ENCODE results near the gene UBQLN4.

The UBQLN4 gene

DNA sequence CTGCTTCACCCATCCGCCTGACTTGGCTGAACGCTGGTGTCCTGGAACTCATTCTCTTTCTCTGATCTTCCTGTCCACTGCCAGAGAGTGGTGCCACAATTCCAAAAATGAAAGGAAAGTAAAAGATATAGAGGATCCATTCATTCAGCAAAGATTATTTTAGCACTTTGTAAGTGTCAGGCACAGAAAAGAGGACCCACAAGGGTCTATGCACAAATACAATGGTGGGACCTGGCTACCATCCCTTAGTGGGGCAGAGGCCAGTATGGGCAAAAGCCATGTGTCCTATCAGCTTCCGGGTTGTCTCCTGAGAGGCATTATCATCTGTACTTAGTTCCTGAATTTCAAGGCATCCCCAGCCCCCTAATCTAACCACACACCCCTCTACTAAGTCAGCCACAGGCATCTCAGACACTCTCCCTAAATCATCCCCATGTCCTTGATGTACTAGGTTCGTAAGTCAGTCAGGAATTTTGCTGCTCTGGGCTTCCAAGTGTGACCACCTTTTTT is 51.9 kb downstream of the UBQLN4 start:
- Histone ChIP-seq H3K4me3 (ENCODE audit: low read length in 2 of 2) (peak overlapping the region; percentile 80 to 83), H3K9ac (ENCODE audit: low read depth in 1 of 2, low read length in 2 of 2) (peak overlapping the region; percentile 70 to 79), H3K4me1 (ENCODE audit: control insufficient read depth in 2 of 2, insufficient read depth in 2 of 2, low read length in 2 of 2) (peaks cover 13 to 42% of the 10 kb centered on the region in 2 donors), H3K27me3 (ENCODE audit: control insufficient read depth in 2 of 2, insufficient read depth in 2 of 2, low read length in 2 of 2) (no peaks in the 10 kb centered on the region), H3K27ac (ENCODE audit: low read depth in 2 of 2, low read length in 2 of 2) (peak overlapping the region; percentile 86 to 91), H3K36me3 (ENCODE audit: control insufficient read depth in 2 of 2, insufficient read depth in 2 of 2, low read length in 2 of 2) (no peaks in the 10 kb centered on the region), H3K9me3 (ENCODE audit: control insufficient read depth in 2 of 2, low read length in 2 of 2) (no peaks in the 10 kb centered on the region)

DNA sequence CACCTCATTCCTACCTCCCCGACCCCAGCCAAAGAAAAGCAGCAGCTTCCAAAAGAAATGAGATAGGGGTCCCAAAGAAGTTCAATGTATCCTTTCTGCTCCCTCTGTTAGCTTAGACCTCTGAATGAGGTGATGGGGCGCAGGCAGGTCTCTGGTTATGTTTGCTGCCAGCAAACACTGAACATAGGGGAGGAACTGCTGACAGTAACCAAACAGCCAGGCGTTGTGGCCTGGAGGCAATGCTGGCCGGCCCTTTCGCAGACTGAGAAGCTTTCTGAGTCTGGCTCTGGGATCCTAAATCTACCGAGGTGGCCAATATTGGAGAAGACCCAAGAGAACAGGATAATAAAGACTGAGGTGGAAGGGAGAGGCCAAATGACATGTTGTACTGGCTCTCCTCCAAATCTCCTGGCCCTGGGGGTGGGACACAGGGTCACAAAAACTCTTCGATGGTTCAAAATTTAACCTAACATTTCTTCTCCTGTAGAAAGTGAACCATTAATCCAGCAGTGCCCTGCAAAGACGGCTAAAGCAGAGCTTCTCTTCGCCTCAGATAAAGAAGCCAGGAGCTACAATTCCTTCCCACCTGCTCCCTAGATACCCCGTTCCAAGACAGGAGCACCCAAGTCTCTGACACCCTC is 52.5 kb downstream of the UBQLN4 start:
- no peaks in the 10 kb centered on the region for H3K27me3 ChIP-seq (ENCODE audit: control insufficient read depth in 2 of 2, insufficient read depth in 2 of 2, low read length in 2 of 2)
- peak overlapping the region; percentile 2 to 70 for H3K9ac ChIP-seq (ENCODE audit: low read depth in 1 of 2, low read length in 2 of 2)
- H3K4me1 ChIP-seq (ENCODE audit: control insufficient read depth in 2 of 2, insufficient read depth in 2 of 2, low read length in 2 of 2), result peaks cover 13 to 42% of the 10 kb centered on the region in 2 donors
- peak overlapping the region; percentile 86 to 91 for H3K27ac ChIP-seq (ENCODE audit: low read depth in 2 of 2, low read length in 2 of 2)
- no peaks in the 10 kb centered on the region for H3K36me3 ChIP-seq (ENCODE audit: control insufficient read depth in 2 of 2, insufficient read depth in 2 of 2, low read length in 2 of 2)
- H3K4me3 ChIP-seq (ENCODE audit: low read length in 2 of 2), result peak overlapping the region; percentile 80 to 83
- H3K9me3 ChIP-seq (ENCODE audit: control insufficient read depth in 2 of 2, low read length in 2 of 2), result no peaks in the 10 kb centered on the region

DNA sequence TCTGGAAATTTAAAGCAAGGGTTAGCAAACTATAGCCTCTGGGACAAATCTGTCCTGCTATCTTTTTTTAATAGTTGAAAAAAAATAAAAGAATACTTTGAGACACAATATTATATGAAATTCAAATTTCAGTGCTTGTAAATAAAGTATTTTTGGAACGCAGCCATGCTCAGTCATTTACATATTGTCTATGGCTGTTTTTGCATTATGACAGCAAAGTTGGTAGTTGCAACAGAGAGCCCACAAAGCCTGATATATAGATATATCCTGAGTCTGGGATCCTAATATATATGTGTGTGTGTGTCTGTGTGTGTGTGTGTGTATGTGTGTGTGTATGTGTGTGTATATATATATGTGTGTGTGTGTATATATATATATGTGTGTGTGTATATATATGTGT is 53.6 kb downstream of the UBQLN4 start:
- no peak overlapping the region for H3K9ac ChIP-seq (ENCODE audit: low read depth in 1 of 2, low read length in 2 of 2)
- no peak overlapping the region for H3K4me3 ChIP-seq (ENCODE audit: low read length in 2 of 2)

DNA sequence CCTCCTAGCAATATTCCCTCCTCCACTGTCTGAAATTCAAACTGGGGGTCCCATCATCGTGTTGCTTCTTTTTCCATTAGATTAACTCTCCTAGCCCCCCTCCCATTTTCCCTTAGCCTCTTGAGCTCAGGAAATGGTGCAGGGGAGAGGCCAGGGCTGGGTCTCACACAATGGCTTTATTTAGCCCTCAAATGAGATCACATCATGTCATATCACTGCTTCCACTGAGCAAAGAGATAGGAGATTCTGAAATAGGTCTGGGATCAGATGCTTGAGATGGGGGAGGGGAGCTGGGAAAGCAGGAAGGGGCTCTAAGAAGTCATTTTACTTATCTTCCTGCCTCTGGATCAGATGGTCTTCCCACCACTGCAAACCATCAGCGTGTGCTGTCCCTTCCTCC is 57.4 kb downstream of the UBQLN4 start:
- H3K27me3 ChIP-seq (ENCODE audit: control insufficient read depth in 2 of 2, insufficient read depth in 2 of 2, low read length in 2 of 2), result no peaks in the 10 kb centered on the region
- no peak overlapping the region for H3K27ac ChIP-seq (ENCODE audit: low read depth in 2 of 2, low read length in 2 of 2)
- H3K9ac ChIP-seq (ENCODE audit: low read depth in 1 of 2, low read length in 2 of 2), result no peak overlapping the region
- no peak overlapping the region for H3K4me3 ChIP-seq (ENCODE audit: low read length in 2 of 2)
- no peaks in the 10 kb centered on the region for H3K36me3 ChIP-seq (ENCODE audit: control insufficient read depth in 2 of 2, insufficient read depth in 2 of 2, low read length in 2 of 2)
- no peaks in the 10 kb centered on the region for H3K9me3 ChIP-seq (ENCODE audit: control insufficient read depth in 2 of 2, low read length in 2 of 2)
- H3K4me1 ChIP-seq (ENCODE audit: control insufficient read depth in 2 of 2, insufficient read depth in 2 of 2, low read length in 2 of 2), result peaks cover 0 to 5% of the 10 kb centered on the region in 2 donors

More for the DNA sequence above, 53.6 kb downstream of the UBQLN4 start:
- H3K4me1 ChIP-seq (ENCODE audit: control insufficient read depth in 2 of 2, insufficient read depth in 2 of 2, low read length in 2 of 2), result peaks cover 7 to 36% of the 10 kb centered on the region in 2 donors
- no peaks in the 10 kb centered on the region for H3K27me3 ChIP-seq (ENCODE audit: control insufficient read depth in 2 of 2, insufficient read depth in 2 of 2, low read length in 2 of 2)
- H3K36me3 ChIP-seq (ENCODE audit: control insufficient read depth in 2 of 2, insufficient read depth in 2 of 2, low read length in 2 of 2), result no peaks in the 10 kb centered on the region
- H3K27ac ChIP-seq (ENCODE audit: low read depth in 2 of 2, low read length in 2 of 2), result no peak overlapping the region
- H3K9me3 ChIP-seq (ENCODE audit: control insufficient read depth in 2 of 2, low read length in 2 of 2), result no peaks in the 10 kb centered on the region

DNA sequence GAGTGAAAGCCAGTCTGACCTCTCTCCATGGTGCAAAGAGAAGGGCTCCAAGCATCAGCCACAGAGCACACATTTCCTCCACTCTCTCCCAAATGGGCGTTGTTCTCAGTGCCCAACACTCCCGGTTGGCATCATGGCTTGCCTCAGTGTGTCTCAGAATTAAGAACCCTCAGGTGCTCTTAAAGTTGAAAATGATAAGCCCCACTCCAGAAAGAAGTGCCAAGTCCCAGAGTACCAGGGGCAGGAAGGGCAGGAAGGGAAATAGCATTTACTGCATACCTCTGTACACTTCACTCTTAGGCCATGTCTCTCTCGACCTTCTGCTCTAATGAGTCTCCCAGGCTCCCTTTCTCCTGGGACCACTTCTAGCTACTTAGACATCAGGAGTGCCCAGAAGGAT is 60.0 kb downstream of the UBQLN4 start:
- Histone ChIP-seq H3K4me3 (ENCODE audit: low read length in 2 of 2) (no peak overlapping the region), H3K9ac (ENCODE audit: low read depth in 1 of 2, low read length in 2 of 2) (no peak overlapping the region), H3K36me3 (ENCODE audit: control insufficient read depth in 2 of 2, insufficient read depth in 2 of 2, low read length in 2 of 2) (no peaks in the 10 kb centered on the region), H3K27ac (ENCODE audit: low read depth in 2 of 2, low read length in 2 of 2) (no peak overlapping the region), H3K4me1 (ENCODE audit: control insufficient read depth in 2 of 2, insufficient read depth in 2 of 2, low read length in 2 of 2) (peaks cover 5 to 10% of the 10 kb centered on the region in 2 donors), H3K9me3 (ENCODE audit: control insufficient read depth in 2 of 2, low read length in 2 of 2) (no peaks in the 10 kb centered on the region), H3K27me3 (ENCODE audit: control insufficient read depth in 2 of 2, insufficient read depth in 2 of 2, low read length in 2 of 2) (no peaks in the 10 kb centered on the region)

DNA sequence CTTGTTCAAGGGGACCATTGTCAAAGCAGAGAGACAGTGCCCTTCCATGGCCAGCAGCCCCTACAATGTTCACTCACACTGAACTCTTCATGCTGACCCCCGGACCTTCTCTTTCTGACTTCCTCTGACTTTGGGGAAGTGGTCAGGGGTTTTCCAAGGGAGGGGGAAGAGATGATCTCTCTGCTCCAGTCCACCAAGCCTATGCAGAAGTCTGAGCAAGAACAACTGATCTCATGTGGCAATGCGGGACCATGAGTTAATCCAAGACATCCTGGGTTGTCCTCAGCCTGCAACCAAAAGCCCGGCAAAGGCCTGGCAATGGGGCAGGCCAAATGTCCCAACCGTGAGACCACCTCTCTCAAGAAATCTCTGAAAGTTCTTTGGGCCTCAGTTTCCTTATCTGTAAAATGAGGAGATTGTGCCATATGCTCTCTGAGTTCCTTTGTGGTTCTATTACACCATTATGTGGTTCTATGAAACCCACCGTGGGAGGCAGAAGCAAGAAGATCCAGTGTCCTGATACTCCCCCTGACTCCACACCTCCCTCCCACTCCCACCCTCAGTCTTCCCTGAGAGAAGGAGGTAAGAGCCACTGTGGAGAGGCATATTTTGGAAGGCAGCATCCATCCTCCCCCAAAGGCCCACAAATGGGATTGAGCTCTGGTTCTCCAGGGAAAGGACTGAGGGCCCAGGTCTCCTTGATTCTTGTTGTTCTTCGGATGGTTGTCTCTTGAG is 63.4 kb downstream of the UBQLN4 start:
- Histone ChIP-seq H3K27ac (ENCODE audit: low read depth in 2 of 2, low read length in 2 of 2) (peak overlapping the region in 1 of 2 donors; percentile 23), H3K9ac (ENCODE audit: low read depth in 1 of 2, low read length in 2 of 2) (no peak overlapping the region), H3K36me3 (ENCODE audit: control insufficient read depth in 2 of 2, insufficient read depth in 2 of 2, low read length in 2 of 2) (no peaks in the 10 kb centered on the region), H3K4me3 (ENCODE audit: low read length in 2 of 2) (peak overlapping the region in 1 of 2 donors; percentile 61), H3K4me1 (ENCODE audit: control insufficient read depth in 2 of 2, insufficient read depth in 2 of 2, low read length in 2 of 2) (peaks cover 5 to 10% of the 10 kb centered on the region in 2 donors), H3K27me3 (ENCODE audit: control insufficient read depth in 2 of 2, insufficient read depth in 2 of 2, low read length in 2 of 2) (no peaks in the 10 kb centered on the region), H3K9me3 (ENCODE audit: control insufficient read depth in 2 of 2, low read length in 2 of 2) (no peaks in the 10 kb centered on the region)

DNA sequence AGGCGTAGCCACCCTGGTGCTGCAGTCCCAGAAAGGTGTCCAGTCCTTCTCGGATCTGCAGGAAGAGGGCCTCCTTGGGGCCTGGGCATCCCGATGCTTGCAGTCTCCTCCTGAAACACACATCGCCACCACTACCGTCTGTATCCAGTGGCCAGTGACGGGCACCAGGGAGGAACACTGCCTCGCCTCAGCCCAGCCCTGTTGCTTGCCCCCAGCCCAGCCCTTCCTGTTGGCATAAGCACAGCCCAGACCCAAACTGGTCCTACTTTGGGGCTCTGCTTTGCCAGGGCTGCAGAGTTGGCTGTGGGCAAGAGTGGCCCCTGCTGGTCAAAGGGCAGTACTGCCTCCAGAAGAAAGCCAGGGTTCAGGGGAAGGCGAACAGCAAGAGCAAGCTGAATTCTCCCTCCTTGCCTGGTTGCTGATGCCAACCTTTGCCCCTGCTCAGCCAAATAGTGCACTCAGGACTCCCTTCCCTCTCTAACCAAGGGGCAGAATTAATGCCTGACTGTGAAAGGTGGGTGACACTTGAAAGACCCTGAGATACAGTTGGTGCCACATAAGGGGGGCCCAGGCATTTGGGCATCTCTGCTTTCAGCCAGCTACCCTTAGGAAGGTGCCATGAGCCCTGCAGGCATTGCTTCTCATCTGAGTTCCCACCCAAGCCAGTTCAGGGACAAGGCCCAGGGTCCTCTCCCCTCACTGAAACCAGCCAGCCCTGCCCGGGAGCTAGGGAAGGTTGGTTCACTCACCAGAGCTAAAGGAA is 64.2 kb downstream of the UBQLN4 start:
- Histone ChIP-seq H3K27me3 (ENCODE audit: control insufficient read depth in 2 of 2, insufficient read depth in 2 of 2, low read length in 2 of 2) (no peaks in the 10 kb centered on the region), H3K9me3 (ENCODE audit: control insufficient read depth in 2 of 2, low read length in 2 of 2) (no peaks in the 10 kb centered on the region), H3K27ac (ENCODE audit: low read depth in 2 of 2, low read length in 2 of 2) (peak overlapping the region in 1 of 2 donors; percentile 23), H3K9ac (ENCODE audit: low read depth in 1 of 2, low read length in 2 of 2) (no peak overlapping the region), H3K4me1 (ENCODE audit: control insufficient read depth in 2 of 2, insufficient read depth in 2 of 2, low read length in 2 of 2) (peaks cover 5 to 10% of the 10 kb centered on the region in 2 donors), H3K4me3 (ENCODE audit: low read length in 2 of 2) (peak overlapping the region; percentile 51 to 61), H3K36me3 (ENCODE audit: control insufficient read depth in 2 of 2, insufficient read depth in 2 of 2, low read length in 2 of 2) (no peaks in the 10 kb centered on the region)

Data from mucosa of rectum (tissue), 2 donors.